SHP77 treated with DMSO at 0.1 percent for 48 hours (cell line): ENCODE measurements around the gene PLAAT3.
"Not testable (repeated sequence)": the region's sequence is repeated elsewhere in the genome, so short reads cannot be mapped to it uniquely, and the experiment has no call there.

ENCODE experiments used
- DNase-seq: peaks from one replicate; lab custom pipeline; 2025; lab: John Stamatoyannopoulos, UW

PLAAT3 gene

GRCh38 chr11:63614136-63614671 is at the start of gene PLAAT3:
Gene PLAAT3 (minus strand): TSS chr11:63614433. CDS start chr11:63614014, 419 bp downstream.
- no peak for DNase-seq

GRCh38 chr11:63663809-63664208 is 49.6 kb upstream of the PLAAT3 start:
- DNase-seq, result no peak

GRCh38 chr11:63660972-63661371 is 46.7 kb upstream of the PLAAT3 start:
- no peak for DNase-seq

- DNase-seq, result no peak
Observed at GRCh38 chr11:63652671-63653070, 38.4 kb upstream of the PLAAT3 start.

GRCh38 chr11:63643205-63643604 is 29.0 kb upstream of the PLAAT3 start:
- DNase-seq, result no peak

- no peak for DNase-seq
Observed at GRCh38 chr11:63641727-63642126, 27.5 kb upstream of the PLAAT3 start.

GRCh38 chr11:63639199-63639832 is 25.1 kb upstream of the PLAAT3 start:
- DNase-seq, result no peak

GRCh38 chr11:63638436-63638835 is 24.2 kb upstream of the PLAAT3 start:
- DNase-seq, result not testable (repeated sequence)

- DNase-seq, result peak; percentile 25
Observed at GRCh38 chr11:63635762-63636465, 21.7 kb upstream of the PLAAT3 start.

- no peak for DNase-seq
Observed at GRCh38 chr11:63629426-63629825, 15.2 kb upstream of the PLAAT3 start.

- DNase-seq, result no peak
Observed at GRCh38 chr11:63623513-63624140, 9.4 kb upstream of the PLAAT3 start.

GRCh38 chr11:63622323-63622722 is 8.1 kb upstream of the PLAAT3 start:
- no peak for DNase-seq

- no peak for DNase-seq
Observed at GRCh38 chr11:63621071-63621470, 6.8 kb upstream of the PLAAT3 start.

GRCh38 chr11:63619967-63620366 is 5.7 kb upstream of the PLAAT3 start:
- DNase-seq, result no peak

- DNase-seq, result not testable (repeated sequence)
Observed at GRCh38 chr11:63617686-63618085, 3.5 kb upstream of the PLAAT3 start.

- no peak for DNase-seq
Observed at GRCh38 chr11:63616953-63617352, 2.7 kb upstream of the PLAAT3 start.

- DNase-seq, result no peak
Observed at GRCh38 chr11:63613517-63614135, 607 bp downstream of the PLAAT3 start.

- no peak for DNase-seq
Observed at GRCh38 chr11:63612181-63612580, 2.1 kb downstream of the PLAAT3 start.

GRCh38 chr11:63611395-63611747 is 2.9 kb downstream of the PLAAT3 start:
- no peak for DNase-seq

- no peak for DNase-seq
Observed at GRCh38 chr11:63610604-63611394, 3.4 kb downstream of the PLAAT3 start.

GRCh38 chr11:63609971-63610580 is 4.2 kb downstream of the PLAAT3 start:
- DNase-seq, result no peak
